KOPT-K1 (cell line): Measurements from ENCODE around the gene LRP8.
"Not testable (repeated sequence)": the region's sequence is repeated elsewhere in the genome, so short reads cannot be mapped to it uniquely, and the experiment has no call there.

Experiments
- H3K27ac ChIP-seq: fragments of 200-600 bp; sonication (generic); 2 replicates; pipeline ENCODE4 v1.5.1; 2016; ENCODE audit warnings: antibody characterized with exemption, mild to moderate bottlenecking, low read depth, low read length; ENCODE audit not compliant: poor library complexity, severe bottlenecking
- H3K36me3 ChIP-seq: fragments of 200-600 bp; sonication (generic); 2 replicates; pipeline ENCODE4 v1.5.1; 2017; ENCODE audit warnings: antibody characterized with exemption, mild to moderate bottlenecking, low read length, moderate library complexity; ENCODE audit not compliant: insufficient read depth
- H3K9me3 ChIP-seq: fragments of 200-600 bp; sonication (generic); 2 replicates; pipeline ENCODE4 v1.5.1; 2017; ENCODE audit warnings: antibody characterized with exemption, low read length, mild to moderate bottlenecking; ENCODE audit not compliant: insufficient read depth, poor library complexity, severe bottlenecking

LRP8 gene

DNA sequence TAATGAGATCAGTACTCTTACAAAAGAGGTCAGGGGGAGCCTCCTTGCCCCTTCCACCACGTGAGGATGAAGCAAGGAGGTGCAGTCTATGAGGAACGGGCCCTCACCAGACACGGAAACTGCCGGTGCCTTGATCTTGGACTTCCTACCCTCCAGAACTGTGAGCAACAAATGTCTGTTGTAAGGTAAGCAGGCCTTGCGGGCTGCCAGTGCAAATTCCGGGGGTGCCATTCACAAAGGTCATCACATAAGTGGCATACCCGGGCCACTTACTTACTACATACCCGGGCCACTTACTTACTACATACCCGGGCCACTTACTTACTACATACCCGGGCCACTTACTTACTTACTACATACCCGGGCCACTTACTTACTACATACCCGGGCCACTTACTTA lies 44.7 kb downstream of the LRP8 start:
- H3K9me3 ChIP-seq, H3K27ac ChIP-seq: not testable (repeated sequence)
- peaks cover 93% of the 10 kb centered on the region for H3K36me3 ChIP-seq

DNA sequence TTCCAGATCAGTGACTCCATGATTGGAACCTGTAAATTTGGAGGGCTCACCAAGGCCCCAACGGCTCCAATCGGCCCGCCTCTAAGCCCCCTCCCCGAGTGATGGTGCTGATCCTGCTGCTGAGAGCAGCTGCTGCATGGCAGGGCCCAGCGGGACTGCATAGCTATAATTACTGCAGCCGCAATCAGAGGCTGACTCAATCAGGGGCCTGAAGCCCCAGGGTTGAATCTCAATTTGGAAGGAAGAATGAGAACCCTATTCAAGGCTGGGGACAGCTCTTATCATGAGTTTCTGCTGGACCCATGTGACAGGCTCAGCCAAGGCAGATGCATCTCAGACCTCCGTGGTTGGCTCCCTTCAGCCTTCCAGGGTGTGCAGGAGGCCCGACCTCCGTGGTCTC lies 46.7 kb downstream of the LRP8 start:
- no peaks in the 10 kb centered on the region for H3K9me3 ChIP-seq
- H3K36me3 ChIP-seq: peaks cover 92% of the 10 kb centered on the region
- no peak overlapping the region for H3K27ac ChIP-seq

DNA sequence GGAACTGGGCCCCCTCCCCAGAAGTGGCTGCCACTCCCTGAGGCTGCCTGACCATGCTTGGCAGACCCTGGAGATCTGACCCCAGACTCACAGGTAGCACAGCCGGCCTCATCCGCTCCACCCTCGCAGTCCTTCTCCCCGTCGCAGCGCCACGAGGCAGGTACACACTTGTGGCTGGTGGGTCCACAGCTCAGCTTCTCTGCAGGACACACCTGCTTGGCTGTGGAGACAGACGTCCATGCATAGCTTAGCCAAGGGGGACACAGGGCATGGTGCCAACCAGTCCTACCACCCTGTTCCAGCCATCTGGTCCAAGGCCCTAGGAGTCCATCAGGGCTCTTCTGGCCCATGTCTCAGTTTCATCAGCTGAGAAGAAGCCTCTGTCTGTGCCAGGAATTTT lies 47.4 kb downstream of the LRP8 start:
- Histone ChIP-seq H3K9me3 (no peaks in the 10 kb centered on the region), H3K27ac (no peak overlapping the region), H3K36me3 (peaks cover 92% of the 10 kb centered on the region)

DNA sequence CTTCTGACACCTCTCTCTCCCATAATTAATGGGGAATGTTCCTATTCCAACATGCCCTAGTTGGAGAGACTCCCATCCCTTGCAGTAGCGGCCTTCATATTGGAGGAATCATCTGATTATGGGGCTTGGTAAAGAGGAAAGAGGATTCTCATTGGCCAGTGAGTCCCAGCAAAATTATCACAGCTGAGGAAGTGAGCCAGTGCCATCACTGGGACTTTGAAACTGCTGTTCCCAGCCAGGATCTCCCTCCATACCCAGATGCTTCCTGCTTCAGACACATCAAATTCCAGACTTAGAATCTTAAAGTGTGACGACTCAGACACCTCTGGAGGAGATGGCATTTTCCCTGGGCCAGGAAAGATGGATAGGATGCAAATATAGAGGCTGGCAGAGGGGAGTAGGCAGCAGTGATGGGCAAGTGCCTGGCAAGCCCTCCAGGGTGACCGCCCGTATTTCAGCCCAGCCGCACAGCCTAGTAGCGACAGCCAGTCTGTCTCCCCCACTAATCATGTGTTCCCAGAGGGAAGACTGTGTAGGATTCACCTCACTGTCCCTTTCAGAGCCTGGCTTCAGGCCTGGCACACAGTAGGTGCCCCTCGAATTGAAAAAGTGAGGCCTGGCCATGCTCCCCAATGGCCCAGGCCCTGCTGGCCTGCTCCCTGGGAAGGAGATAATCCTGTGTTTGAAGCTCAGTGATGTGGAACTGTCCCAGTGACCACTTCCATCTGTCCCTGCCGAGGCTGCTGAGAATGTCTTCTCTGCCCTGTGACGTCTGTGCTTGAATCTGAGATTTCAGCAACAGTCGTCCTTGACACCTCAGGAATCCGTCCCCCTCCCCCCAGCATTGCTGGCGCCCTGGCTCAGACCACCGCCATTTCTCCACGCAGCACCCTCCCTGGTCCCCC lies 48.3 kb downstream of the LRP8 start:
- Histone ChIP-seq H3K36me3 (peaks cover 92% of the 10 kb centered on the region), H3K27ac (no peak overlapping the region), H3K9me3 (no peaks in the 10 kb centered on the region)

DNA sequence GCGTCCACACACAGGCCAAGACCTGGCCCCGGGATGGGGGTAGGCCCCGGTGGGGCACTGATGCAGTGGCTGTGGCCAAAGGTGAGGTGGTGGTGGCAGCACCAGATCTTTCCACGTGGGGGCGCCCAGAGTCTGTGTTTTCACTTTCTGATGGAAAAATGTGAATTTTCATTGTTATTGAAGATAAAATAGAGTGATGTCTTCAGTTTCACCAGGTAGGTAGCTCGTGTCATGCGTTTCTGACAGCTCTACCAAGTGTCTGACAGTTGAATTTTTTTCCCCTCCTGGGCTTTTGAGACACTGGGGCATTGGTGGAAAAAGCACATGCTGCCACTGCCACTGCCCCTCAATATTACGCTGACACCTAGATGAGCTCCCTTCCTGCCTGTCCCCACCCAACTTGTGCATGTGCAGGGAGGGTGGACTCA lies 49.6 kb downstream of the LRP8 start:
- Histone ChIP-seq H3K36me3 (peaks cover 98% of the 10 kb centered on the region), H3K27ac (no peak overlapping the region), H3K9me3 (no peaks in the 10 kb centered on the region)

DNA sequence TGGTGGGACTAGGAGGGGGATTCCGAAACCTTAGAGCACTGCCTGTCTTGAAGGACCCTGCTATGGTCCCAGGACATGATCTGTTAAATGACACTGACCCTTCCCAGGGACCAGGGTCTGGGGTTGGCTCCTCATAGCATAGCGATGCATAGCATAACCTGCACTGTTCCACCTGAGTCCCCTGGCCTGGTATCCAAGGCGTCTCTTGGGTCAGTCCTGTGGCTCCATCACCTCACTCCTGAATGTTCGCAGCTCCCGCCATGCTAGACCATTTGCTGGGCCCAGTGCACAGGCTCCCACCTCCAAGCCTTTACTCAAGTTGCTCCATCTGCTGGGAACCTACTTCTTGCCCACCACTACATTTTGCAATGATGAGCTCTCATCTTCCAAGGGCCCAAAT lies 50.5 kb downstream of the LRP8 start:
- peaks cover 99% of the 10 kb centered on the region for H3K36me3 ChIP-seq
- no peak overlapping the region for H3K27ac ChIP-seq
- H3K9me3 ChIP-seq: no peaks in the 10 kb centered on the region

DNA sequence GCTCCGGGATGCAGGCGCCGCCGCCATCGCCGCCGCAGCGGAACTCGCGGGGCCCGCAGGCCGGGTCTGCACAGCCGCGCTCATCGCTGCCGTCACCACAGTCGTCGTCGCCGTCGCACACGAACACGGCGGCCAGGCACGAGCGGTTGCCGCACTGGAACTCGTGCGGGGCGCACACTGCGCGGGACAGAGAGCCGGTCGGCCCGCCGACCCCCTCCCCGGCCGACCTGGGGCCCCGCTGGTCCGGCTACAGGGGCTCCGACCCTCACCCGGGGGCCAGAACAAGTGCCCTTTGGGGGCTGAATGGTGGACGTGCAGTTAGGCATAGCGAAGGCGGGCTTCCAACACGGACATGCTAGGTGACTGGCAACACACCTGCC lies 51.0 kb downstream of the LRP8 start:
- no peaks in the 10 kb centered on the region for H3K9me3 ChIP-seq
- H3K27ac ChIP-seq: no peak overlapping the region
- H3K36me3 ChIP-seq: peaks cover 99% of the 10 kb centered on the region

DNA sequence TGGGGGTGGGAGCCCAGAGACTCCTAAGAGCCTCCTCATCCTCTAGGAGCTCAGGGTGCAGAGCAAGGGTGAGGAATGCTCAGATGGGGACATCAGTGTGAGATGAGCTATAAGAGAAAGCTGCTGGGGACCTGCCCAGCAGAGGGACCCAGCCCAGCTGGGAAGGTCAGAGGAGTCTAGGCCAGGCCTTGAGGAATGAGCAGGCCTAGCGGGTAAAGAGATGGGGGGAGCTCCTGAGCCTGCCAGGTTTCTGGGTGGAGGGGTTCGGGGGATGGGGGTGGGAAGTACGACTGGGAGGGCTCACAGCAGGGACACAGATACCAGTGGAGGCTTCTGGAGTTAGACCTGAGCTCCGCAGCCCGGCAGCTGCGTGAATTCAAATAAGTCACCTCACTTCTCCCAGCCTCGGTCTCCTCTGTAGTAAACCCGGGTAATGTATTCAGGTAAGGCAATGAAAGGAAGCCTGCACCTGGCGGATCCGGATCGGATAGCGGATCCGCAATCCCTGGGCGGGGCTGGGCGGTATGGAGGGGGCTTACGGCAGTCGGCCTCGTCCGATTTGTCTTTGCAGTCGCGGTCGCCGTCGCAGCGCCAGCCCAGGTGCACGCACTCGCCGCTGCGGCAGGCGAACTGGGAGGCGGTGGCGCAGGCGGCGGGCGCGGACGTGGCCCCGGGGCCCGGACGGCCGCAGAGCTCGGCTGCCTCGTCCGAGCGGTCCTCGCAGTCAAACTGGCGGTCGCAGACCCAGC lies 51.5 kb downstream of the LRP8 start:
- H3K9me3 ChIP-seq: no peaks in the 10 kb centered on the region
- peaks cover 99% of the 10 kb centered on the region for H3K36me3 ChIP-seq
- H3K27ac ChIP-seq: no peak overlapping the region

DNA sequence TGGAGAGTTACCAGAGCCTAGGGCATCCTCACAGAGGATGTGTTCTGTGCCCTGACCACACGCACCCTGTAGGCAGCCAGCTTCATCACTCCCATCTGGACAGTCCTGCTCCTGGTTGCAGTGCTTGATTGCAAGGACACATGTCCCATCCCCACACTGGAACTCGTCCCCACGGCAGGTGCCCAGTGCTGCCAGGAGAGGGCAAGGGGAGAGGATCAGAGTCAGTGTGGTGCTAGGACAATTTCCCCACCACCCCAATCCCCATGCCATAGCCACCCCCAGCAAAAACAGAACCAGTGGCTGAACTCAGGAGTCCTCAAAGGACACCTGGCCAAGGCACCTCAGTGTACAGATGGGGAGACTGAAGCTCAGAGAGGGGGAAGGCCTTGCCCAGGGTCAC lies 52.3 kb downstream of the LRP8 start:
- H3K9me3 ChIP-seq: no peaks in the 10 kb centered on the region
- peaks cover 99% of the 10 kb centered on the region for H3K36me3 ChIP-seq
- H3K27ac ChIP-seq: no peak overlapping the region

DNA sequence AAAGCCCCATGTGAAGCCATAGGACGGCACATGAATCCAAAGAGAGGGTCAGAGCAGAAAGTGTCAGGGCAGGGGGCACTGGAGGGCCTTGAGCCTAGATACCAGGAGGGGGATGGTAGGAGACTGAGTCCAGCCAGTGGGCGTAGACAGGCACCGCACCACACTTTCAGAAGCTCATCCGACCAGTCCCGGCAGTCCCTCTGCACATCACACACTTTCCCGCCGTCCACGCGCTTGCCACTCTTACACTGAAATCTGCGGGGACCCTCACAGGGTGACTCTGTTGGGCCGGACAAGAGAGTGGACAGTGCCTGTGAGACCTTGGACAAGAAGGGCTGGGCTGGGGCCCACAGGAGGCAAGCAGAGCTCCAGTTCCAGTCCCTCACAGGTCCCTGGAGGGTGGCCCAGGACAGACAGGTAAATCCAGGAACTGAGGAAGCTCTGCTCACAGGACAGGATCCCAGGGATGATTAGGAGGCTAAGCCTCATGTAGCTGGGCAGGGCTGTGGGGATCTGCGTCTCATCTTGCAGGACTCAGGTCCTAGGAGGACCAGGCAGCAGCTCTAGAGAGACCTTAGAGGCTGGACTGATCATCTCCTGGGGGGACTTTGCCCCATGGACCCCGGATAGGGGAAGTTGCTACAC lies 53.2 kb downstream of the LRP8 start:
- H3K27ac ChIP-seq: no peak overlapping the region
- H3K9me3 ChIP-seq: no peaks in the 10 kb centered on the region
- peaks cover 99% of the 10 kb centered on the region for H3K36me3 ChIP-seq

DNA sequence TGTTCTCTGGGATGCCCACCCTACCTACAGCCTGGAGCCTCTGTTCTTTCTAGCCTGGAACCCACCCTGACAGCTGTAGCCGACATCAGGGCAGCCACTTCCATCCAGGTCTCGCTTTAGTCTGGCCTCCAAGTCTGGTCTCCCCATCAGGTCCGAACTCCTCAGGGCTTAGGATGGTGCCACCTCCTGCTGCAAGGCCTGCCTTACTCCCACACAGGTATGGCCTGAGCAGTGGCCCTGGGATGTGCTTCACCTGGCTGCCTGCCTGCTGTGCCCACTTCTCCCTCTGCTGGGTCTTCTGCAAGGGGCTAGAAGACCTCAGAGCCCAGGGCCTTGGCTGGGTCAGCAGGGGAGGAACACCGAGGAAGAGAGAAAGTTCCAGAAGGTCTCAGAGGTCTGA lies 53.8 kb downstream of the LRP8 start:
- Histone ChIP-seq H3K9me3 (no peaks in the 10 kb centered on the region), H3K36me3 (peaks cover 97% of the 10 kb centered on the region), H3K27ac (no peak overlapping the region)

DNA sequence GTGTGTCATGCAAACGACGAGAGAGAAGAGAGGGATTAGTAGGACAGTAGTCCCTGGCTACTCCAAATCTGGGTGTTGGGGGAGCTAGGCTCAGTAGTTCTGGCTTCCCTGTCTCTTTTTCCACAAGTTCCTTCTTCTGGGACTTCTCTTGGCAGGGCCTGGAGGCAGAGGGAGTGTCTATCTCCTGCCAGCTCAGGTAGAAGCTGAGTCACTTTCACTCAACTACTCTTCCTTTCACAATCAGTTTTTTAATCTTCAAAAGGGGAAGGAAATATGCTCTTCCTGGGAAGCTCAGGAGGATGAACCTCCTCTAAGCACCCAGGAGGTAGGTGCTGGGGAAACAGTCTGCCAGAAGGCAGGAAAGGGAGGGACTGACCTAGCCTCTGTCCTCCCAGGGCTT lies 54.3 kb downstream of the LRP8 start:
- Histone ChIP-seq H3K9me3 (no peaks in the 10 kb centered on the region), H3K36me3 (peaks cover 97% of the 10 kb centered on the region), H3K27ac (no peak overlapping the region)

DNA sequence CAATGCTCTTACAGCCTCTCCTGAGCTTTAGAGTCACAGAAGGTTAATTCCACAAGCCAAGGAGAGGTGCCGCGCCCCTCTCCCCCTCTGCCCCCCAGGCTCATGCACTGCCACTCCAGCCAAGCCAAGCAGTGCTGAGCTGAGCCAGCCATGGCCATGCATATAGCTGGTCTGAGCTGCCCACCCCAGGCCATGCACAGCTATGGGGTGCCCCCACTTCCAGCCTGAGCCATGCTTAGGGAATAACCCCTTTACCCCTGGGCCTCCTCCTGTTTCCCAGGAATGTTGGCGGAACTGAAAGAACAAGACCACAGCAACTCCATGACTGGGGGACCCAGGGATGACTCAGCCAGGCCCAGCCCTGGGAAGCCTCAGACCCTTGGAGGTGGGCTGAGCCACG lies 55.5 kb downstream of the LRP8 start:
- Histone ChIP-seq H3K27ac (no peak overlapping the region), H3K9me3 (no peaks in the 10 kb centered on the region), H3K36me3 (peaks cover 97% of the 10 kb centered on the region)

DNA sequence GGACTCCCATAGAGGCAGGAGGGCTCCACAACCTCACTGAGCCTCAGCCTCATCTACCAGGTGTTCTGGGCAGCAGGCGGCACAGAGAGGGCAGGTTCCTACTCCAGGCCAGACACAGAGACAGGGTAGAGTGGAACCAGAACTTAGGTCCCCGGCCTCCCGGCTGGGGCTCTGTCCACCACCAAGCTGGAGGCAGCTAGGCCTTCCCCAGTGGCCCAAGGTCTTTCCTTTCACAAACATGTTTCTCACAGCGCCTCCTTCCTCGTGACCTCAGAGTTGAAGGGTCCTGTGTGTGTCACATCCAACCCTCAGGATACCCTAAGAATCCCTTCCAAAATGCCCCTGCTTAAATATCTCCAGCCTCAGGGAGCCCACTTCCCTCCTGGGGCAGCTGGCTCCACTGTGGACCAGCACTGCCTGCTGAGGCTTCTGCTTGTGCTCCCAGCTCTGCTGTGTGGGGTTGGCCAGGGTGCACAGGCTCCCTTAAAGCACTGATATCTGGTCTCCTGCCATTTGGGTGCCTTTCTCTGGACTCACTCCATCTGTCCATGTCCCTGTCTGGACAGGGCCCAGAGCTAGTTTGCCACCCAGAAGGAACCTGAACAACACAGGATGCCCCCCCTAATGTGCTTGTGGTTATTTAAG lies 56.3 kb downstream of the LRP8 start:
- H3K36me3 ChIP-seq: peaks cover 98% of the 10 kb centered on the region
- H3K9me3 ChIP-seq: no peaks in the 10 kb centered on the region
- H3K27ac ChIP-seq: no peak overlapping the region

DNA sequence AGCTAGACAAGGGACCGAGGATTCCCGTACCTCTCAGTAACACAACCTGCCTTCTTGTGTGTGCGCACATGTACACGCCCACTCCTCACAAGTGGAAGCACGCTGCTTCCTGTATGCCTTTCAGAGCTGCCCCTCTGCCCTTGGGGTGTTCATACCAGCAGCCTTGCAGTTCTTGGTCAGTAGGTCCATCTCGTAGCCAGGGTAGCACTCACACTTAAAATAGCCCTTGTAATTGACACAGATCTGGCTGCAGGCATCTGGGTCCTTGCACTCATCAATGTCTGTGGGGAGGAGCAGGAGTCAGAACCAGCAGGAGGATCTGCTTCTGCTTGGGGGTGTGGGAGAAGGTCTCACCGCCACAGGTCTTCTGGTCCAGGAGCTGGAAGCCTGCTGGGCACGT lies 57.0 kb downstream of the LRP8 start:
- Histone ChIP-seq H3K27ac (no peak overlapping the region), H3K36me3 (peaks cover 98% of the 10 kb centered on the region), H3K9me3 (no peaks in the 10 kb centered on the region)
